Measurements from ENCODE around the gene KRT38.
"Not testable (repeated sequence)": the region's sequence is repeated elsewhere in the genome, so short reads cannot be mapped to it uniquely, and the experiment has no call there.

The KRT38 gene

GRCh38 chr17:41422586-41422985, 18.2 kb downstream of the KRT38 start:
- DNase-seq, result not testable (repeated sequence)

- no peak for DNase-seq
Measured at GRCh38 chr17:41421617-41422016, 19.2 kb downstream of the KRT38 start.

DNA sequence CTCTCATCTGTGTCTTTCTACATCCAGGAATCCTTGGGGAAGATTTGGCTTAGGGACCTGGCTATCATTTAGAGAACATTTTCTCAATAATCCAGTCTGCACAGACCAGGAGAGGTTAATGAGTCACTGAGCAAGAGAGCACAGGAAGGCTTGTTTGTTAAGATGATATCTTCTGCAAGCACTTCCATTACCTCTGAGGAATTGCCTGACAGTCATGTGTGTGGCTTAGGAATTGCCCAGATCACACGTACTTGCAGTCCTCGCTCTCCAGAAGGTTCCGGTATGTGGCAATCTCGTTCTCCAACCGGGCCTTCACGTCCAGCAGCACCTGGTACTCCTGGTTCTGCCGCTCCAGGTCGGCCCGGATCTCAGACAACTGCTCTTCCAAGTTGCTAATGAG, 19.7 kb downstream of the KRT38 start:
- no peak for DNase-seq

DNA sequence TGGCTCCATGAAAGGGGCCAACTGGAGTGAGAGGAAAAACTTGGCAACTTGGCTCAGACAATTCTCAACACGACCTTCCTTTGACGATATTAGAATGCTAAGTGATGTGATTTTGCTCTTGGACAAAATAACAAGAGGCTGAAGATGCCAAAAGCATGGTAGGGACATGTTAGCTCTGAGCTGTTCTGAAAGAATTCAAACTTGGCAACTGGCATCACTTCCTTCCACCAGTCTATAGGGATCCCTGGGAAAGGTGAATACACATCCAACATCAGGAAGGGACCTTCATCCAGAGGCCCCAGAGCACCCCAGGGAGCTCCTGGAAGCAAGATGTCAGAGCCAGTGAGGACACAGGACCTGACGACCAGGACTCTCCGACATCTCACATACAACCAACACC, 20.6 kb downstream of the KRT38 start:
- DNase-seq, result no peak

GRCh38 chr17:41419716-41420115, 21.1 kb downstream of the KRT38 start:
- DNase-seq, result no peak

DNA sequence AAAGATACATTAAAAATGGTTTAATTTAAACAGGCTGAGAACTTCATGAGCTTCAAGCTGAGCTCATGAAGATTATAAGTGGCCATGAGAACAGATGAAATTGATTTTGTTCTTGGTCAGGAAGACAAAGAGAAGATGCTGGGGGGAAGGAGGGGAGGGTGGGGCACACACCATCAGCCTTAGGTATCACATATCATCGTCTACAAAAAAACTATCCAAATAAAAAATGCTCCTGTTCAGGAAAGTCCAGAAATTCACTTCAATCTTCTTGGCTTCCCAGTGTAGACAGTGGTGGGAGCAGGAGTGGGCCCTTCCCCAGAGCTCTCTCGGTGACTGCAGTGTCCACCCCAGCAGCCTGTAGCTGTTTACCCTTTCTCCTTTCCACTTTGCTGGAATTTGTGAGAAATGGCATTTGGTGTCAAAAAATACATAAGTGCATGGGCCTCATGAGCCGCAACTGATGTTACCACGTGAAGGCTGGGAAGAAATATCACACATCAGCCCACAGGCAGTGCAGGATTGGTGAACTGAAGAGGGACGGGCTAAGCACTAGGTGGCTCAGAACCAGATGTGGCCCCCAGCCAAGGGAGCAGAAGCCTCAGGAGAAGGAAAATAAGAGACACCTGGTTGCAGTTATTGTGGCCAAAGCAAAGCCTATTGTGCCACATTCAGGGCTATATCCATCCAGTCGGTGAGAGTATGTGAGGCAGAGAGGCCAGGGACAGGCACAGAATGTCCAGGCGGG, 22.5 kb downstream of the KRT38 start:
- no peak for DNase-seq

- no peak for DNase-seq
Measured at GRCh38 chr17:41417576-41418015, 23.2 kb downstream of the KRT38 start.

GRCh38 chr17:41417127-41417526, 23.7 kb downstream of the KRT38 start:
- DNase-seq, result no peak

DNA sequence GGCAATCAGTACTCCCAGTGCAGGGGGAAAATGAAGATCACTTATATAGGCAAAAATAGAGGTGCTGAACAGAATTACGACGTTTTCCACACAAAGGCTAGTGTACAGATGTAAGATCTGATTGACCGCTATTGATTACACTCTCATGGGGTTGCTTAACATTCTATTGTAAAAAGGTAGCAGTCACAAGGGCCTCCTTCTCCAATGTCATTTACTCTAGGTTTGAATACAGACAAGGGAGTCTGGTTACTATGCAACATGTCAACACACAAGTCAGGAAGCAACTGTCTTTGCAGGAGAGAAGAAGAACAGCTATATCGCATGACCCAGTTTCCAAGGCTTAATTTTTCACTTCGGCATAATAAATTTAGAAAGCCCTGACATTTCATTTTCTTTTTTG, 24.3 kb downstream of the KRT38 start:
- DNase-seq, result no peak

DNA sequence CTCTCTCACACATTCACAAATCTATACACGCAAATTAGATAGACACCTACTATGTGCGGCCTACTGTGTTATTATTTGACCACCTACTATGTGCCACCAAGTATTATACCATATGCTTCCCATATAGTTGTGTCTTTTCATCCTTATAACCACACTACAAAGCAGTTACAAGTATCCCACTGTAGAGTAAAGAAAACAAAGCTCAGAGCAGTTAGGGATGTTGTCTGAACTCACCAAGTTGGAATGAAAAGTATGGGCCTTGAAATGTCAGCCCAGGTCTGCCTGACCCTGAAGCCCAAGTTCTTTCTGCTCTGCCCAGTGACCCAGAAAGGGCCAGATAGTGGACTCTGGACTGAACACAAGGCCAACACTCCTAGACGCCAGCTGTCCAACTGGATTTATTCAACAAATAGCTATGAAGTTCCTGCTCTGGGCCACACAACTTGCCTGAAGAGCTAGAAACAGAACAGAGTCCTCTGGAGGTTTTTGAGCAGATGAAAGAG, 24.9 kb downstream of the KRT38 start:
- DNase-seq, result no peak

DNA sequence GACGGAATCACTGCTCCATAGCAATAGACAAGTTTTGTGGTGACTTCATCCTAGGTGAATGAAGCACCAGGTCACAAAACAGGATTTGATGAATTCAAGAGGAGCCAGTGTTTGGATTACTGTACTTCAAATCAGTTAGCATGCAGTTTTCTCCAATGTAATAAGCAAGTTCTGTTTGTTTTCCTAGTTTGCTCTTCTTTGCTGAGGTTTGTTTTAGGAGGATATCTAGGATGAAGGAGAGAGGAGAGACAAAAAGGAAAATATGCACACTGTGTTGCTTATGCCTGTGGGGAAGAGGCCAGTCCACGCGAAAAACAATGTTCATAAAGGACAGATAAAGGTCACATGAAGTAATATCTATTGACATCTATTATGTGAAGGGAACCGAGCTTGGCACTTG, 25.4 kb downstream of the KRT38 start:
- DNase-seq, result no peak

DNA sequence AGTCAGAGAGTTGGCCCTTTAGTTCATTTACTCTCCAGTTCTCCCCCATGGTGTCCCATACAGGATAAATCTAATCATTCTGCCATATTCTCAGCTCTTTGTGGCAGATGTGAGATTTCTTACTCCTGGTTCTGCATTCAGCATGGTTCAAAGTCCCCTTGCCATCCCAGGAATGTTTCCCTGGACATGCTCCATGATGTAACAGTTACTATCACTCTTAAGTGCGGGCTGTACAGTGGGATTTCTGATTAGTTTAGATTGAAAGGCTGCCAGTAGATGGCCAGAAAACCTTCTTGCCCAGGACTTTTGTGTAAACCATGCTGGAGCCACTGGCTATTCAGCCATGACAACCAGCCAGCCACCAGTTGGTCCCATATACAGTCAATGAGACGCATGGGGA, 26.8 kb downstream of the KRT38 start:
- DNase-seq, result no peak

DNA sequence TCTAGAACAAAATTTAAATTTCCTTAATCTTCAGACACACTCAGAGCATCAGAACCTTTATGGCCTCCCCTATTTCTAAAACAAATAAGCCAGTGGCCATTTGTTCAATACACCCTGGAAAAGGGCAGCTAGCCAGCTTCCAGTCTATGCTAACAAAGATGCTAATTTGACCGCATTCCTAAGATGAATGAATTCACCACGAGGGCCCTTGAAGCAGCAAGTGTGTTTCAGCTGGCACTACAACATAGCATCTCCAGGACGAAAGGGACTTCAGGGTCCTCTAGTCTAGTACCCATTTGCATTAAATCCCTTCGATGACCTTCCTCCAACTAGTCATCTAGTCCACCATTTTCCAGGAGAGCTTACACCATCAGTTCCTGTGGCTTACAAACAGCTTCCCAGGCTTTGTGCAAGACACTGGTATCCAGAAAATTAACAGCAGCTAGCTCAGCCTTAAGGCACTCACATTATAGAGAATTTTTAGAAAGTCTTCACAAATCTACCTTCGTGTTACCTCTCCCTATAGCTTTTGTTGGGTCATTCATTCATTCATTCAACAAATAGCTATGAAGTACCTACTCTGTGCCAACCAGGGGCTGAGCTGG, 27.3 kb downstream of the KRT38 start:
- DNase-seq, result peak in 2 of 58 donors; percentile 2 to 5

GRCh38 chr17:41411072-41411840, 29.5 kb downstream of the KRT38 start:
- DNase-seq, result no peak

DNA sequence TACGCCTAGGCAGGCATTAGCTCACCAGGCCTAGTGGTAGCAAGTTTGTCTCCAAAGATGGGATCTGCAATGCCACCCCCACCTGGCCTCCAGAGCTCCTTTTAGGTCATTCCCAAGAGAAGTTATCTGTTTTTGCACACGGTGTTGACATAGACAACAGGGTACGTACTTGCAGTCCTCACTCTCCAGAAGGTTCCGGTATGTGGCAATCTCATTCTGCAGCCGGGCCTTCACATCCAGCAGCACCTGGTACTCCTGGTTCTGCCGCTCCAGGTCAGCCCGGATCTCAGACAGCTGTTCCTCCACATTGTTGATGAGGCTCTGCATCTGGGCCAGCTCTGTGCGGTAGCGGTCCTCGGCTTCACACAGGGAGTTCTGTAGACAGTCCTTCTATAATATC, 33.6 kb downstream of the KRT38 start:
- no peak for DNase-seq

DNA sequence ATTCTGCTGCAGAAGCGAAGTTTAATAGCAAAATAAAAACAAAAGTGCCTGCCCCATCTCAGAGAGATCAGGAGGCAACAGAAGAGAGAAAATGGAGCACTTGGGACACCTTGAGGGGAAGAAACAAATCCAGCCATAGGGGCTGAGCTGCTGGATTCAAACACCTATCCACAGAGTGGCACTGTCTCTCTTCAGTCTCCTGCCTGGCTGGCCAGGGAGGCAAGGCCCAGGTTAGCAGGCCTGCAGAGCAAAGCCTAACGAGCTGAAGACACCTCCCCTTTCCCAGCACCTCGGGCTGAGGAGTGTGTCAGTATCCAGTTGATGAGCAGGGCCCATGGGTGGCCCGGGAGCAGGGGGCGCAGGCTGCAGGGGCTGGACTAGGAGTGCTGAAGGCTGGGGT, 34.6 kb downstream of the KRT38 start:
- DNase-seq, result no peak

DNA sequence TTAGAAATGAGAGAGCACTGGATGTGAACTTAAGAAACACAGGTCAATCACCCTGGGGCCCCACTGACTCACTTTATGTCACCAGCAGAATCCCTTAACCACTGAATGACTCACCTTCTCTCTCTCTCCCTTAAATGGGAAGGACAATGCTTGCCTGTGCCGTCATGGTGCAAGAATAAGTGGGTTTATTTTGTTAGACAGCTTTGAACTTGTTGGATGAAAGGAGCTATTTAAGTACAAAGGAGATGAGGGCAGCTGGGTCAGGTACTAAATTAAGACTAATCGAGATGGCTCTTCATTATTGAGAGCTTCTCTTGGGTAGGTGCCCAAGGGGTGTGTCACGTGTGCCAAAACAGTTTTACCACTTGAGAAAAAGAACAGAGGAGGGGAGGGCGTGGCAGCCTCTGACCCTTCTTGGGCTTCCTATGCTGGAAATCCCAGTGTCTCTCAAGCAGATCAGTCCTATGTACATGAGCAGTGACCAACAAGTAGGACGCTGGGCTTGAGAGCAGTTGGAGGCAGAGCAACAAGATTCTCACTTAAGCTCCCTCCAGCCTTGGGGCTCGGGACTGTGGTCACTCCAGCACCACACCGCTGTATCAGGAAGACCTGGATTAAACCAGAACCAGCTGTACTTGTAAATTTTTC, 36.6 kb downstream of the KRT38 start:
- no peak for DNase-seq

GRCh38 chr17:41403404-41404023, 37.3 kb downstream of the KRT38 start:
- DNase-seq, result no peak

DNA sequence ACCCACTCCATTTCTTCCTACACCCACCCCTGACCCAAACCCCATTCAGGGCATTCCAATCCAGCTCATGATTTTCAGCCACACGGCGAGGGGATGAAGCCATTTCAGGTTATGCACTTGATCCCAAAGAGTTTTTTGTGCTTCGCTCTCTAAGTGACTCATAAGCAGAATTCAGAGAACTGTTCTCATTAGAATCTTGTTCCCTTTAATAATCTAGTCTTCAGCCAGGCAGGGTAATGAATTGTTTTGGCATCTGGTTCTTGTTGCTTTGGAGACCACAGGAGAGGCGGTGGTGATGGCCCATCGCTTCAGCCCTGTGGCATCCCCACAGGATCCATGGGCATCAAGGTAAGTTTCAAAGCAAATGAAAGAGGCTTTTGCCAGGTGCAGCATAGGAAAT, 38.6 kb downstream of the KRT38 start:
- peak in 1 of 58 donors; percentile 13 for DNase-seq

DNA sequence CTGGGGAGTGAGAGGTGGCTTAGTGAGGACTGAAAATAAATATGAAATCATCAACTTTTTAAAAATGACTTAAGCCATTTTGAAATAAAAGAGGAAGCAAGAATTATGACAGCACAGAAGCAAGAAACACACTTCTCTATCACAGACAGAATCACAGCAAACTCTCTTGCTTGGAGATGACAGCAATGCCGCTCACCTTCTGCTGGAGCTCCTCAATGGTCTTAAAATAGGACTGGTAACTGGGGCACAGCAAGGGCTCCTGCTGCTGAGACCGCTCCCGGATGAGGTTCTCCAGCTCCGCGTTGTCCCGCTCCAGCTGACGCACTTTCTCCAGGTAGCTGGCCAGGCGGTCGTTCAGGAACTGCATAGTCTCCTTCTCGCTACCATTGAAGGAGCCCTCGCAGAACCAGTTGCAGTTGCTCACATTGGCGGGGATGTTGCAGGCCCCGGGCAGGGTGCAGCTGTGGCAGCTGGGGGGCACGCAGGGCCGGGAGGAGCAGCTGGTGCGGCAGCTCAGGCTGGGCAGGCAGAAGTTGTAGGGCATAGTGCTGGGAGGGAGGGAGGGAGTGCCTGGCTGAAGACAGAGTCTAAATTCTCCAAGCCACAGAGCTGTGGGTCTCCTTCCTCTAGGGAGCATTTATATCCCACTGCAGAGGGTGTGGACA, 43.7 kb downstream of the KRT38 start, which contains the start of gene KRT31:
KRT31 (minus strand) TSS at position 613 of the 665 bp plus-strand sequence; CDS start at position 544, 69 bp downstream.
- DNase-seq, result no peak

DNA sequence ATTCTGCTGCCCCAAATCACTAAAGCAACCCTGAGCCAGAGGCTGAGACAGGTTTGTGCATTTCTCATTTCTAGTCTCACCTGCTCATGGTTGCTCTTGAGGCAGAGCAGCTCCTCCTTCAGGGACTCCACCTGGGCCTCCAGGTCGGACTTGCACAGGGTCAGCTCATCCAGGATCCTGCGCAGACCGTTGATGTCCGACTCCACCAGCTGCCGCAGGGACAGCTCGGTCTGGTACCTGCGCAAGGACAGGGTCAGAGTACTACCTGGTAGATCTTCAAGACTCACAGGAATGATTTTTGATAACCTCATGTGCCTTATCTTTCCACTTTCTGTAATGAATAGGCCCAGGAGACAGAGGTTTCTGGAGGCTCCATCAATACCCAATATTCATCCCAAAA, 44.4 kb downstream of the KRT38 start:
- no peak for DNase-seq

Data from anterior cingulate cortex (tissue), 58 donors.